ENCODE data around the gene MAGI2.

Gene MAGI2

DNA sequence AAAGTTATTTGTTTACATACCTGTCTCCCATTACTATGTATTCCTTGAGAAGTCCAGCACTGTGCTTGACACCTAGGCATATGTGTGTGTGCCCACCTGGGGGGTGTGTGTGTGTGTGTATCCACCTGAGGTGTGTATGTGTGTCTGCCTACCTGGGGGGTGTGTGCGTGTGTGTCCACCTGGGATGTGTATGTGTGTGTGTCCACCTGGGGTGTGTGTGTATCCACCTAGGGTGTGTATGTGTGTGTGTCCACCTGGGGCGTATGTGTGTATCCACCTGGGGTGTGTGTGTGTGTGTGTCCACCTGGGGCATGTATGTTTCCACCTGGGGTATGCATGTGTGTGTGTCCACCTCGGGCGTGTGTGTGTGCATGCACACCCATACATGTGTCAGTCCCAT, 1051.4 kb downstream of the MAGI2 start:
- no peak for DNase-seq (ENCODE audit: low read depth, low spot score)
- no peak overlapping the region for H3K4me3 ChIP-seq (ENCODE audit: low read length)

DNA sequence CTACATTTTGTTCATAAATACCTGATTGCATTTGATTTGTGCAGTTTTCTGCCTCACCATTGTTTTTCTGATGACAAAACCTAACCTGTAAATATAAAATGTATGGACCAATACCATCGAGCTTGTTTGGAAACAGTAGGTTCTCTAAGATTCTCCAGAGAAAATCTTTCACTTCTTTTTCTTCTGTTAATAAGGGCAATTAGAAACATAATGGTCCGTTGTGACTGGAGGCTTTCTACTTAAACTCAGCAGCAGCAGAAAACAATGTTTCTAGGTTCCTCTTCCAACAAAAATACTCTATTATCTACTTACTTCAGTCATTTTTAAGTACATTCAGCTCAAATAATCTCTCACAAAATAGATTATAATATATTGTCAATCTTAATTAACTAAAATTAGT, 1053.4 kb downstream of the MAGI2 start:
- H3K4me3 ChIP-seq (ENCODE audit: low read length) = no peak overlapping the region
- DNase-seq (ENCODE audit: low read depth, low spot score) = no peak

DNA sequence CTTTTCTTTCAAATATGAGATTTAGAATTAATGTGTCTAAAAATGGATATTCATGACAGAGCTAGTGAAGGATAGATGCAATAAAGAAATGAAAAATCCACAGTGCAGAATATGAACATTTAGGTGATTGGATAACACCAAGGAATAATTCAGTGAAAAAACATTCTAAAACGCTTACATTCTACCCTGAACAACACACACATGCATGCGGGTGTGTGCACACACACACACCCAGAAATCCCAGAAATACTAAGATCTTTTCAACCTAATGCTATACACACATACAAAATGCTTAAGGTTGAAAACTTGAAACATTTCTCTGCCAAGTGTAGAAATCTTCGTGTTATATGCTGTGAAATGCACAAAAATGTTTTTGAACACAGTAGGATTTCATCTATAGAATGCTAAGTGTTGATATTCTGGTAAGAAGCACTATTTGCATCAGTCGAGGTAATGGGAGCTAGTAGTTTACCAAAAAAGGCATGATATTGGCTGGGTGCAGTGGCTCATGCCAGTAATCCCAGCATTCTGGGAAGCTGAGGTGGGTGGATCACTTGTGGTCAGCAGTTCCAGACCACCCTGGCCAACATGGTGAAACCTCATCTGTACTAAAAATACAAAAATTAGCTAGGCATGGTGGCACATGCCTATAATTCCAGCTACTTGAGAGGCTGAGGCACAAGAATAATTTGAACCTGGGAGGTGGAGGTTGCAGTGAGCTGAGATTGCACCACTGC, 1054.3 kb downstream of the MAGI2 start:
- no peak overlapping the region for H3K4me3 ChIP-seq (ENCODE audit: low read length)
- no peak for DNase-seq (ENCODE audit: low read depth, low spot score)

DNA sequence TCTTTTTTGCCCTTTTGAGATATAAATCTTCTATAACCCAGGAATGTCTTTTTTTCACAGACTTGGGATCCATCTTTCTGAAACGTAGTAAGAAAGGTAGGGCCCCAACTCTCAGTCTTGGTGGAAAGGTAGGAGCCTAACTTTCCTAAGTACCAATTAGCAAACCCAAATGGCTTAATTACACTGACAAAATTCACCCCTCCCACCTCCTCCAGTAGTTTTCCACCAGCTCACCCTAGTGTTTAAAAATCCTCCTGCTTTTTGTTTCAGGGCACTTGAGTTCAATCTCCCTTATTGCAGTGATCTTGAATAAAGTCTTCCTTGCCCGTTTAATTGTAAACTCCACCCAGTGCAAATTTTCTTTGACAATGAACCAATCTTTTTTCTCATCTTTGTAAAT, 1054.9 kb downstream of the MAGI2 start:
- no peak for DNase-seq (ENCODE audit: low read depth, low spot score)
- H3K4me3 ChIP-seq (ENCODE audit: low read length) = no peak overlapping the region

DNA sequence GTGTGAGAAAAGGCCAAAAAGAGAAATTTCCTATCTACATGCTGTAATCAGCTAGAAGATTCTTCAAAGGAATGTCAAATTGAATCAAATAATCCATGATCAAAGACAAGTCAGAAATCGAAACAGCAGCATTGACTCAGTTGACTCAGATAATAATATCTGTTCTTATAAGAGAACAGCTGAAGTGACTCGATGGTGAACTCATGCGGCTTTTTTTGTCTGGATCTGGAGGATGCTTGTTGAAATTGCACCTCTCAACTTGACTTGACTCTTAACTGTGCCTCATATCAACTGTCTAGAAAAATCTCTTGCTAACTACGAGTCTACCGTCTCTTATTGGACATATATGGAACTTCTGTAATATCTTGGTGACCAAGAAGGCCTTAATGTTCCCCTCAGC, 1055.4 kb downstream of the MAGI2 start:
- H3K4me3 ChIP-seq (ENCODE audit: low read length) = no peak overlapping the region

DNA sequence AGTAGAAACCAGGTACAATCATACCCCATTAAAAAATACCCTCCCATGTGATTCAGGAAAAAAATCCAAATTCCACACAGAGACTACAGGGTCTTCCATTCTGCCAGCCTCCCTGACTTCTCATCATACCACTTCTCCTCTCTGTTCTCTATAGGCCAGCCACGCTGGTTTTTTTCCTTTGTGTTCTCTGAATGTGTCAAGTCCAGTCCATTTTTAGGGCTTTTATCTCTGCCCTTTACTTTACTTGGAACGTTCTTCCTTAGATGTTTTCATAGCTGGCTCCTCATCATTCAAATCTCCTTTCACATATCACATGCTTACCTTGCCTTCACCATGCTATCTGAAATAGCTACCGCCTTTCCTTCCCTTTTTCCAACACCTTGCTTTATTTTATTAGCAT, 1057.3 kb downstream of the MAGI2 start:
- no peak for DNase-seq (ENCODE audit: low read depth, low spot score)
- H3K4me3 ChIP-seq (ENCODE audit: low read length) = no peak overlapping the region

More for the DNA sequence above, 1055.4 kb downstream of the MAGI2 start:
- no peak for DNase-seq (ENCODE audit: low read depth, low spot score)

DNA sequence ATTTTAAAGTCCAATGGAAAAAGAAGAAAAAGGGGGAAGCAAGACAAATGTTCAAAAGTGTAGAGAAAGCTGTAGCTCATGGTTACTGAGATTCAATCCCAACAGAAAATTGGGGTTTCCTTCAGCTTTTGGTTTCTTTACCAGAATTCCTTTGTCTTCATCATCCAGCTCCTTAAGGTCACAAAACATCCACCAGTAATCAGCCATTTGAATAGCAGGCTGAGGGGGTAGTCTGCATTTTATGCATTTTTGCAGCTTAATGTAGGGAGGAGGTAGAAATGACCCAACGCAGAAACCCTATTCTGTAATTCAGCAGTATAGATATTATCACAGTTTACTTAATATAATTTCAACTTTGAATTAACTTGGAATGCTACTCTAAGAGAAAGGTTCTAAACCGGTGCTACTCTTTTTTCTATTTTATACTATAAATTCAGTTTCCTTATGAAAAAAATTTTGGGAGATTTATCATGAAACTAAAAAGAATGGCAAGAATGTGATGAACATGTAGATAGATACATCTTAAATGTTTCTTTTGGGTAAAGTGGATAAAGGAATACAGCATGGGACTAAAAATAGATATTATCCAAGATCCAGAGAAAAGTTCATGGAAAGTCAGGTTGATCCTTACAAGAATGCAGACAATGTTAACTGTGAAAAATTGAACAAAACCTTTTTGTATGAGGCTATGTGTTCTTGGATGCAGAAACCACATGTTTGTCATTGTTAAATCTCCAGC, 1058.0 kb downstream of the MAGI2 start:
- no peak overlapping the region for H3K4me3 ChIP-seq (ENCODE audit: low read length)
- DNase-seq (ENCODE audit: low read depth, low spot score) = no peak

DNA sequence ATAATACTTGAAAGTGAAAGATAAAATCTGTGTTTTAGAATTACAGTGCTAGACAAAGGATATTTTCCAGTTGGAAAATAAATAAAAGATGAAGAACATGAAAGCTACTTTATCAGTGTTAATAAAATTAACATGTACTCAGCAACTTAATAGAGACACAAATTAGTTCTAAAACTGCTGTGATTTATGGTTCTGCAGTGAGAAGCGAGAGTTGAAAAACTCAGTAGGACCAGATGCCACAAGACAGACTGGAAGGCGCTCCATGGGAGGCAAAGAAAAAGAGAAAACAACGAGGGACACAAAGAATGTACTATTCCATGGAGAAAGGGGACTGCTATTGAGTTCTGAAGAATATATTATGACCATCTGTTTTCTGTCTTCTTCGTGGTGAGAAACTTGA, 1064.4 kb downstream of the MAGI2 start:
- DNase-seq (ENCODE audit: low read depth, low spot score) = no peak
- H3K4me3 ChIP-seq (ENCODE audit: low read length) = no peak overlapping the region

DNA sequence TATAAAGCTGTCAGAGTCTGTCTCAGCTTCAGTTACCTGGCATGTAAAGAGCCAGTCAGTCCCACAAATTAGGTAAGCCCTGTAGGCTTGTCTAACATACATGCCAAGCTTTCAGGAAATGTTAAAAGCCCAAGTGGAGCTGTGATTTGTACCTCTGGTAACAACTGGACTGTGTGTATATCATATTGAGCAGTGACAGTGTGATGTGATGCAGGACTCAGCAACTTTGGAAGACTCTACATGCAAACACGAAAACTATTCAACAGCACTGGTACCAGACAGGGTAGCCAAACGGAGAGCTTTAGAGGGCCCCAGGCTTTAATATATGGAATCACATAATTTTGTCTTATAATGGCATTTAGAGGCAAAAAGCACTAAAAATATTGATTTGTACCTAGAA, 1066.9 kb downstream of the MAGI2 start:
- H3K4me3 ChIP-seq (ENCODE audit: low read length) = no peak overlapping the region
- DNase-seq (ENCODE audit: low read depth, low spot score) = no peak

DNA sequence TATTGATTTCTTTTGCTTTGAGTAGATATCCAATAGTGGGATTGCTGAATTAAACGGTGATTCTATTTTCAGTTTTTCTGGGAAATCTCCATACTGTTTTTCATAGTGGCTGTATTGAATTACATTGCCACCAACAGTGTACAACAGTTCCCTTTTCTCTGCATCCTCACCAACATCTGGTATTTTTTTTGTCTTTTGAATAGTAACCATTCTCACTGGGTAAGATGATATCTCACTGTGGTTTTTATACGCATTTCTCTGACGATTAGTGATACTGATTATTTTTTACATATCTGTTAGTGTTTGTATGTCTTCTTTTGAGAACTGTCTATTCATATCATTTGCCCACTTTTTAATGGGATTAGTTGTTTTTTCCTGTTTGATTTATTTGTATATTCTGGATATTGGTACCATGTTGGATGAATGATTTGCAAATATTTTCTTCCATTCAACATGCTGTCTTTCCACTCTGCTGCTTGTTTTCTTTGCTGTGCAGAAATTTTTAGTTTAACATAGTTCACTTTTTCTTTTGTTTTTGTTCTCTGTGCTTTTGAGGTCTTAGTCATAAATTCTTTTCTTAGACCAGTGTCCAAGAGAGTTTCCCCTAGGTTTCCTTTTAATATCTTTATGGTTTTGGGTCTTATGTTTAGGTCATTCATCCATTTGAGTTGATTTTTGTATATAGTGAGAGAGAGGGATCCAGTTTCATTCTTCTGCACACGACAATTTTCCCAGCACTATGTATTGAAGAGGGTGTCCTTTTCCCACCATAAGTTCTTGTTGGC, 1070.2 kb downstream of the MAGI2 start:
- no peak for DNase-seq (ENCODE audit: low read depth, low spot score)
- H3K4me3 ChIP-seq (ENCODE audit: low read length) = no peak overlapping the region

DNA sequence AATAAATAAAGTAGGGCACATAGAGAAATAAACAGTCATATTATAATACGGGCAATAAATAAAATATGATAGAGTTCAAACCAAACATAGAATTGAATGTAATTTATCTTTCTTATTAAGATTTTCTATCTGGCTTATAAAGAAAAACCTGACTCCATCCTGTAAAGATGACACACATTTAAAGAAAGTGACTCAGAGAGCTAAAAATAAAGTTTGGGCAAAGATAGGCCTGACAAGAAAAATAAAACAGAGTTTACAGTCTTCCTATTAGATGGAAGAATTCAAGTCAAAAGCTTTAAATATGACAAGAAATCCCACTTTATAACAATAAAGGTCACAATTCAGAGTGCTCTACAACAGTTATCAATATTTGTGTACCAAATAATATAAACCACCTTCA, 1074.3 kb downstream of the MAGI2 start:
- no peak for DNase-seq (ENCODE audit: low read depth, low spot score)
- H3K4me3 ChIP-seq (ENCODE audit: low read length) = no peak overlapping the region

DNA sequence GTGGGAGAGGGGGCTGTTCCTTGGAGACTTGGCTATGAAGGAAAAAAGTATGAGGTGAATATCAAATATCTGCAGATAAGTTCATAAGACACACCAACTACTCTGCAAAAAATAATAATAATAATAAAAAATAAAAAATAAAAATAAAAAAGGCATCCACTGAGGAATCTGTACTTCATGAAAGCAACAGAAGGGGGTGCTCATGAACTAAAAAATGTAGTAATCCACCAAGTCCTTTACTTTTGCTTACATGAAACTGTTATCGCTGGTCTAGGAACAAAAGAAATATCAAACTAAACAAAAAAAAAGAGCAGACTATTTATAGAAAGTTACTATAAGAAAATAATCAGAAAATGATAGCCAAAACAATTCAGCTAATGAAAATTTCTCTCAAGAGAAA, 1075.9 kb downstream of the MAGI2 start:
- DNase-seq (ENCODE audit: low read depth, low spot score) = no peak
- no peak overlapping the region for H3K4me3 ChIP-seq (ENCODE audit: low read length)

DNA sequence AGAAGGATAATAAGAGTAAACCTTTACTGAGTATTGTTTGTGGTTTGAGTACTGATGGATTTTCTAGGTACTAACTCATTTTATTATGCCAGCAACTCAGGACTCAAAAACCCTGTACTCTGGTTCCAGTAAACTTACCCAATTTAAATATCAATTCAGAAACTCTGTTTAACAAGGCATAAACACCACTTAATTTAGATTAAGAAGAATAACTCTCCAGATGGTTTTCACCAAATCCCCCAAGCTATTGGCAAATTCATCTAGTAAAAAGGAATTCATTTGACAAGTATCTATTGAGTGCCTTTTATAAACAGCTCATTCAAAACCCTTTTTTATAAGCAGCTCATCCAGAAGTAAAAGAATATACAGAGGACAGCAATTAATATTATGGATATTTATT, 1082.5 kb downstream of the MAGI2 start:
- H3K4me3 ChIP-seq (ENCODE audit: low read length) = no peak overlapping the region
- DNase-seq (ENCODE audit: low read depth, low spot score) = no peak

DNA sequence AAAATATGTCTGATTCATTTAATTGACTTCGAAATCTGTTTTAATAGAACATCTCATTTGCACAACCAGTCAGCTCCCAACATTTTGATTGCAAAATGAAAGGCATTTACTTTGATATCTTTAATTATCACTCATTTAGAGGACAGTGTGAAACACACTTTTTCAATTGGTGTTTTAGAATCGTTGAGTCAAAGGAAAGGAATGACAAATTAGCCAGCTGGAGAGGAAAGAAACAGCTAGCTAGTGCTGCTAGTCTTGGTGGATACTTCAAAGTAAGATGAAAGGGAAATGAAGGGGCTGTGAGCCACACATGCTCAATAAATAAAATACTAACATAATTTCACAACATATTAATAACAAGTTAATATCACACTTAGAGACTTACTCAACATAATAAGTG, 1084.7 kb downstream of the MAGI2 start:
- DNase-seq (ENCODE audit: low read depth, low spot score) = no peak
- H3K4me3 ChIP-seq (ENCODE audit: low read length) = no peak overlapping the region

DNA sequence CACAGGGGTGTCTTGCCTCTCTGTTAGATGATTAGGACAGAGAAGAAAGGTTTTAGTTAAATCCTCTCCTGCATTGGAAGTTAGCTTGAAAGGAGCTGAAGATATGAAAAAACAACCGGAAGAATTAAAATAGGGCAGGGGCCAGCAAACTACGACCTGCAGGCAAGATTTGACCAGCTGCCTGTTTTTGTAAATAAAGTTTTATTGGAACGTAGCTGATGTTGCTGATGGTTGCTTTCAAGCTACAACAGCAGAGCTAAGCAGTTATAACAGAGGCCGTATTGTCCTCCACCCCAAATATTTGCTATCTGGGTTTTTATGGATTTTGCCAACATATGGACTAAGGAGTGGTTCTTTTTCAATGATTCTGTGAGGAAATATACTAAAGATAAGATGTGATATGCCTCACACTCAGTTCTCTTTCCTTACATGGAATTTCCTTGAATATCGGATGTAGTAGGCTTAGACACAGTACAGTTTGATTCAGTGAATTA, 1086.1 kb downstream of the MAGI2 start:
- H3K4me3 ChIP-seq (ENCODE audit: low read length) = no peak overlapping the region
- no peak for DNase-seq (ENCODE audit: low read depth, low spot score)

DNA sequence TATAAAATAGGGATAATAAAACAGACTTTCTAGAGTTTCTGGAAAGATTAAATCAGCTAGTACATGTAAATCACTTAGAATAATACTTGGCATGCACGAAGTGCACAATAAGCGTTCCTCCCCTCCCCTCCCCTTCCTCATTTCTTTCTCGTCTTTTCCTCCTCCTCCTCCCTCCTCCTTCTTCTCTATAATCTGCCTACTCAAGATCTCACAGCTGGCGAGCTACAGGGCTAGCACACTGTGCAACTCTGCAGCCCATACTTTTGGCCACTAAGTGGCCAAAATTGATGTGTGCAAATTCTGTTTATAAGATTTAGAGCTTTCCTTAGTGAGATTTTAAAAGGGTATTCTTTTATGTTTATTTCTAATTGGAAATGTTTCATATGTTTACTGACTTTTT, 1089.6 kb downstream of the MAGI2 start:
- no peak for DNase-seq (ENCODE audit: low read depth, low spot score)
- H3K4me3 ChIP-seq (ENCODE audit: low read length) = no peak overlapping the region

DNA sequence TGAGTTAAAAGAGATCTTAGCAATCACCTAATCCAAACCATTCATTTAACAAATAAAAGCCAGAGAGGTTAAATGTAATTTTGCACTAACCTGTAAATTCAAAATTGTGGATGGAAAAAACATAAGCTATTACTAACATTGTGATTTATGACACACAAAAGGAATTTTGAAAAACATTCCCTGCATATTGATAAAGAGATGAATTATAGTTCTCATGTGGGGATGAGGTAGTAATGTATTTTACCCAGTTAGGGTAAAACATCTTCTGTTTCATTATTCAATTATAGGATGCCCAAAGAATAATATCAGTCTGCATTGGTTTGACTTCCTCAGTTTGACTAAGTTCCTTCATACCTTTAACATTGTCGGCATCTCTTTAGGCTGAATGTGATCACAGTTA, 1093.6 kb downstream of the MAGI2 start:
- DNase-seq (ENCODE audit: low read depth, low spot score) = no peak
- H3K4me3 ChIP-seq (ENCODE audit: low read length) = no peak overlapping the region

DNA sequence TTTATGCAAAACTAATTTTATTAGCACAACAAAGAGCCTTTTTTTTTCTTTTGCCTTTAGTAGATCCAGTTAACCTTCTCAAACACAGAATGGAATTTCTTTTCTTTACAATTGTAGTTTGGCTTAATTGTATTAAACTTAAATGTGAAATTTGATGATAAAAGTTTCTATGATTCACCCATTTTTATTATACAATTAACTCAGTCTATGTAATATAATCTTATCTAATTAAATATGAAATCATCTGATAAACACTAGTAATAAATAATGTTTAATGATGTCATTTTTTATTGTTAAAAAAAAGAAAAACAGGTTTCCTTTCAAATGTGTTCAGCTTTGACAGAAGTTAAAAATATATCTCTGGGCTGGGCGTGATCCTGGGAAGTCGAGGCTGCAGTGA, 1095.8 kb downstream of the MAGI2 start:
- H3K4me3 ChIP-seq (ENCODE audit: low read length) = no peak overlapping the region
- no peak for DNase-seq (ENCODE audit: low read depth, low spot score)

DNA sequence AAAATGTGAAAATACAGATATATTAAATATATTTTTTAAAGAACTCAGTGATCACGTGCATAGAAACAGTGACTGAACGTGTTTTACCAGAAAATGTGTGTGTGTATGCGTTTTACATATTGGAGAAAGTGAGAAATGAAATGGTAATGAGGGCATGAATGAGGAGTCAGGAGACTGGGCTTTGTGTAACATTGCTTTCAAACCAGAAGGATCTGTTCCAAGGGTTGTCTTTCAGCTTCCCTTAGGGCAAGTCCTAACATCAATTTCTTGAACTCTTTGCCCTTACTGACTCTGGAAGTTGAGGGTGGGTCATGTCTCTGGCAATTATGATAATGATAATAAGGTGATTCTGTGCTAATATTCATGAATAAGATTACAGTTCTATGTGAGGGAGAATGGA, 1097.6 kb downstream of the MAGI2 start:
- DNase-seq (ENCODE audit: low read depth, low spot score) = no peak
- H3K4me3 ChIP-seq (ENCODE audit: low read length) = no peak overlapping the region

DNA sequence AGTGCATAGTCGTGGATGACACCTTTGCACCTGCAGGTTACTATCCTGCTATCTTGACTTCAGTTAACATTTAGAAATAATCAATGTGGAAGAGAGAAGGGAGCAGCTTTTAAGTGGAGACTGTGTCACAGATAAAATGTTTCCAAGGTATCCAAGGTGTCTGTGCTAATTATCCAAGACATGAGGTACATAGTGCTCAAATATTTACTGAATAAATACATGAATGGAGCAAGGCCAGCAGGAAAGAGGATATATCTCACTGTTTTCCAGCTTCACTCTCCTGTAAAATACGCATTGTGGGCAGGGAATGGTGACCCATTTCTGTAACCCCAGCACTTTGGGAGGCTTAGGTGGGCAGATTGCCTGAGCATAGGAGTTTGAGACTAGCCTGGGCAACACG, 1102.5 kb downstream of the MAGI2 start:
- DNase-seq (ENCODE audit: low read depth, low spot score) = no peak
- H3K4me3 ChIP-seq (ENCODE audit: low read length) = no peak overlapping the region

Measured in Jurkat, Clone E6-1 (cell line).